C4-2B (cell line): Measurements from ENCODE around the gene DDR1.

ENCODE experiments used
- H3K27ac ChIP-seq: fragments of 450-650 bp; 2 replicates; pipeline ENCODE4 v1.5.1; 2017
- ZFX ChIP-seq: fragments of 450-650 bp; IDR thresholded peaks from 2 replicates; pipeline ENCODE4 v1.6.1; 2017
- TF ChIP-seq, protein P1 (sequence below): fragments of 450-650 bp; conservative IDR thresholded peaks from 2 replicates; pipeline ENCODE4 v1.5.1; 2017; ENCODE audit warnings: mild to moderate bottlenecking

DDR1 gene

DNA sequence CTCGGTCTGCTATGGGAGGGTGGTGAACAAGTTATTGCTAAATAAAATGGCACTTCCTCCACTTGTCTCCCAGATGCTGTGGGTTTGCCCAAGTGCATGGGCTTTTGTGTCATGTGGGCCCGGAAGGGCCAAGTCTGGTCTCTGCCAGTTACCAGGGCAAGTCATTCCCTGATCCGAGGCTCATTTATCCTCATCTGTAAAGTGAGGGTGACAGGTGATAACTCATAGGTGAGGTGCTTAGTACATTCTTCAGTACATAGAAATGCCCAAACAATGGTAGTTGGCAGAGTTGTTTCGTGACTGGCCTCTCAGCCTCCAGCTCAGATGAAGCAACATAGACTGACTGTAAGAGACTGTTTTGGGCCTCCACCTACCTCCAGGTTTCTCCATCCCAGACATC, 54.4 kb downstream of the DDR1 start:
- no peak overlapping the region for H3K27ac ChIP-seq
- TF ChIP-seq, protein P1, sequence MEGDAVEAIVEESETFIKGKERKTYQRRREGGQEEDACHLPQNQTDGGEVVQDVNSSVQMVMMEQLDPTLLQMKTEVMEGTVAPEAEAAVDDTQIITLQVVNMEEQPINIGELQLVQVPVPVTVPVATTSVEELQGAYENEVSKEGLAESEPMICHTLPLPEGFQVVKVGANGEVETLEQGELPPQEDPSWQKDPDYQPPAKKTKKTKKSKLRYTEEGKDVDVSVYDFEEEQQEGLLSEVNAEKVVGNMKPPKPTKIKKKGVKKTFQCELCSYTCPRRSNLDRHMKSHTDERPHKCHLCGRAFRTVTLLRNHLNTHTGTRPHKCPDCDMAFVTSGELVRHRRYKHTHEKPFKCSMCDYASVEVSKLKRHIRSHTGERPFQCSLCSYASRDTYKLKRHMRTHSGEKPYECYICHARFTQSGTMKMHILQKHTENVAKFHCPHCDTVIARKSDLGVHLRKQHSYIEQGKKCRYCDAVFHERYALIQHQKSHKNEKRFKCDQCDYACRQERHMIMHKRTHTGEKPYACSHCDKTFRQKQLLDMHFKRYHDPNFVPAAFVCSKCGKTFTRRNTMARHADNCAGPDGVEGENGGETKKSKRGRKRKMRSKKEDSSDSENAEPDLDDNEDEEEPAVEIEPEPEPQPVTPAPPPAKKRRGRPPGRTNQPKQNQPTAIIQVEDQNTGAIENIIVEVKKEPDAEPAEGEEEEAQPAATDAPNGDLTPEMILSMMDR = no peak
- TF ChIP-seq ZFX = no peak

DNA sequence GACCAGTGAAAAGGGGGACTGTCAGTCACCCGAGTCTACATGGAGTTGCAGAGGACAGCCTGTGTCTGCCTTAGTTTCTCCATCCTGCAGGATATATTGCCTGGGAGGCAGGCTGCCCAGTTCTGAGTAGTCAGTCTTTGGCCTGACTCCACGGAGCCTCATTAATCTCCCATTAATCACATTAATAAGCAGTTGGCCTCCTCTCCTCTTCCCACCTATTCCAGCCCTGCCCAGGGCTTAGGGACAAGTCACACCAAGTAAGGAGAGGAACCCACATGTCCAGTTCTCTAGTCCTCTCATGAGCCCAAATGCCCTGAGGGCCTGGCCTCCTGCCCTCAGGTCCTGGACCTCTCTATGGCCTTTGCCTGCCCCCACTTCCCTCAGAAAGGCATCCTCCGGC, 55.2 kb downstream of the DDR1 start:
- TF ChIP-seq, protein P1 = no peak
- no peak for TF ChIP-seq ZFX
- no peak overlapping the region for H3K27ac ChIP-seq

DNA sequence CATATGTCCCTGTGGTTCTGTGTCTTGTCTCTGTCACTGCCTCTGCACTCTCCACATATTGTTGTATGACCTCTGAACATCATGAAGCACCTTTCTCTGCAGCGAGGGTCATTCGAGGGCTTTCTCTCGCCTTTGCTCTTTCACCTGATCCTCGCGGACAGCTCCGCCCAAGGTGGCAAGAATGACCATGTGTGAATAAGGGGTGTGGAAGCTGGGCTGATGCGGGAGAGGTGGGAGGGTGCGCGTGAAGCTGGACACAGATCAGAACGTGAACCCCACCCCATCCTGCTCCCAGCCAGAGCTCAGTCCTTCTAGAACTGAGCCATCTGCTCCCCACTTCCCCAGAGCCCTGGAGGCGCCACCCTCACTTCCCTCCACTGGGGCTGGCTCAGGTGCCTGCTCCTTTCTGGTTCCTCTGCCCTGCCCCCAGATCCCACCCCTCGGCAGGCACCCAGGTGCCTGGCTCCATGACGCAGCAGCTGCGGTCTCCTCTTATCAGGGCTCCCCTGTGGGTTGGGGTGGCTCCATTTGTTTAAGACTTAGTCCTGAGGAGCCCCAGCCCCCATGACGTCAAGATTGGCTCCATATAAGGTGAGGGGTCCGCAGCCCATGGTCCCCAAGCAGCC, 56.2 kb downstream of the DDR1 start, which contains the start of gene MUCL3:
MUCL3 (plus strand) TSS at position 613 of the 626 bp plus-strand sequence. CDS start 27 bp downstream, outside the sequence.
- TF ChIP-seq, protein P1 = no peak
- no peak for TF ChIP-seq ZFX
- no peak within 1 kb of the TSS for H3K27ac ChIP-seq

DNA sequence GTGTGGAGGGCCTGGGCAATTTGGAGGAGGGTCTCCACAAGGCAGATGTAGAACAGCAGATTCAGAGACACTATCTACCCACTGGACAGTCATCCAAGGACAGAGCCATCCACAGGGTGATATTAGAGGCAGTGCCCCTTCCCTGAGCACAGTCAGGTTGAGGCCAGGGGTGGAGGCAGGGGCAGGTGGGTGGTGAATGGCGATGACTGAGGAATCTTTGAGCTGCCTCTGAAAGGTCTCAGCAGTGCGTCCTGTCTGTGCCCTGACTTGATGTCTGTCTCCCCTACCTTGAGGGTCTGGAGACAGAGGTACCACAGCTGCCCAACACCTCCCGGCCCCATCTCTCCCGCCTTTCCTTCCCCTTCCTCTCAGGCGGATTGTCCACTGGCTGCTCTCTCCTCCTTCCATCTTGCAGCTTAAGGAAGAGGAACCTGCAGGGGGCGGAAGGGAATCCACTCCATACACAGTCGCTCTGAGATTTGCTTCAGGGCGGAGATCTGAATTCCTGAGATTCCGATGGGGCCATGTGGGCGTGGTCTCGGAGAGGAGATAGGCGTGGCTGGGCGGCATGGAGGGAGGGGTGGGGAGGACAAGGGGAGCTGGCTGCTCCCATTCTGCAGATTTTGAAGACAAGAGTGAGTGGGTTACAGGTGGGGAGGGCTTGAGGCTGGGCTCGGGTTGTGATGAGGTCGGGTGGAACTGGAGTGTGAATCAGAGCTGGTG, 58.2 kb downstream of the DDR1 start:
- no peak overlapping the region for H3K27ac ChIP-seq
- TF ChIP-seq ZFX = no peak
- TF ChIP-seq, protein P1 = peak; percentile 68

DNA sequence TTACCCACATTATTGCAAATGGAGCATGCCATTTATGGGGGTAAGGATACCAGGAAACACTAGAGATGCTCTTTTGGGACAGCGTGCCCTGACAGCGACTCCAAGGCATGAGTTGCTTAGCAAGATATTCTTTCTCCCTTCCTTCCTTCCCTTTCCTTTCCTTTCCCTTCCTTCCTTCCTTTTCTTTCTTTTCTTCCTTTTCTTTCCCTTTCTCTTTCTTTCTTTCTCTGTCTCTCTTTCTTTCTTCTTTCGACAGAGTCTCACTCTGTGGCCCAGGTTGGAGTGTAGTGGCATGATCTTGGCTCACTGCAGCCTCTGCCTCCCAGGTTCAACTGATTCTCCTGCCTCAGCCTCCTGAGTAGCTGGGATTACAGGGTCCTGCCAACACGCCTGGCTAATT, 59.7 kb downstream of the DDR1 start:
- no peak overlapping the region for H3K27ac ChIP-seq
- TF ChIP-seq, protein P1 = no peak
- TF ChIP-seq ZFX = no peak

DNA sequence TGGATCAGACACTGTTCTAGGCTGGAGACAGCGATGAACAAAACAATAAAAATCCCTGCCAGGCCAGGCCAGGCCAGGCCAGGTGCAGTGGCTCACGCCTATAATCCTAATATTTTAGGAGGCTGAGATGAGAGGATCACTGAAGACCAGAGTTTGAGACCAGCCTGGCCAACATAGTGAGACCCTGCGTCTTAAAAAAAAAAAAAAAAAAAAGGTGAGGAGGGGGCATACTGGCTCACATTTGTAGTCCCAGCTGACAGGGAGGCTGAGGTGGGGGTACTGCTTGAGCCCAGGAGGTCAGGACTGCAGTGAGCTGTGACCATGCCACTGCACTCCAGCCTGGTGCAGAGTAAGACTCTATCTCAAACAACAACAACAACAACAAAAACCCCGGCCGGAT, 61.0 kb downstream of the DDR1 start:
- no peak for TF ChIP-seq ZFX
- TF ChIP-seq, protein P1 = no peak
- no peak overlapping the region for H3K27ac ChIP-seq

DNA sequence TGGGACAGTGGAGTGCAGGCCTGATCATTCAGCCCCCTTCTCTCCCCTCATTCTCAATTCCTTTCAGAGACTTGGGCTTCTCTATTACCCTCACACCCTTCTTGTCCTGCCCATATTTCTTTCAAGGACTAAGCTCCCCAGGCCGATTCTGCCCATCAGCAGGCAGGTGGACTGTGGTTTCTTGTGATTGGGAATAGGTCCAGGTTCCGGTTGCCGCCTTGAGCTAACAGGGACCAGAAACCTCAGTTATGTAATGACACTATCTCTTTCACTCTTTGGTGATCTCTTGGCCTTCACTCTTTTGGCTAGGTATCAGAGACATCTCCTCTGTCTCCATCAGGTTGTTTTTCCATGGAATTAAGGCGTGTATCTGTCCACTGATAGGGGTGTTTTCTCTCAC, 62.9 kb downstream of the DDR1 start:
- H3K27ac ChIP-seq = no peak overlapping the region
- TF ChIP-seq, protein P1 = no peak
- TF ChIP-seq ZFX = no peak
